SU-DHL-6 (cell line): ENCODE results near the gene SPCS3.

Experiments
- EZH2phosphoT487 ChIP-seq: fragments of 200-600 bp; sonication (generic), shearing (Covaris generic); conservative IDR thresholded peaks from 2 replicates; pipeline ENCODE4 v1.6.1; 2018; ENCODE audit warnings: mild to moderate bottlenecking, antibody characterized with exemption, low read length, moderate library complexity, mixed read lengths
- TF ChIP-seq, protein P1 (sequence below): fragments of 200-600 bp; sonication (generic); IDR thresholded peaks from one replicate; pipeline ENCODE4 v1.5.1; 2017; ENCODE audit warnings: antibody characterized with exemption, mild to moderate bottlenecking, low read length, moderate library complexity; ENCODE audit not compliant: insufficient read depth, poor library complexity, severe bottlenecking

DNA sequence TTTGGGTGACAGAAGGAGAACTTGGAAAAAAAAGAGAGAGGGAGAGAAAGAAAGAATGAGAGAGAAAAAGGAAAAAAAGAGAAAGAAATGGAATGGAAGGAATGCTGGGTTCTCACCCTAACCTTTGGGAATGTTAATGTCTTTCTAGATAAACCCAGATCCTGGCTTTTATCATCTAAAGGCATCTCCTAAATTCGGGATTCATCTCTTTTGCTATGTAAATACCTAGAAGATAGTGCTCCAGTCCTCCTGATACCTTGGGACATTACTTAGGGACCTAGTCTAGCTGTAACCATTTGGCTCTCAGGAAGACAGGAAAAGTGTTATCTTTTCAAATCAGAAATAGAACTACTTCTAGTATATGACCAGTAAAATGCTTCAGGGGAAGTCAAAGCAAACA lies 15.8 kb upstream of the SPCS3 start:
- TF ChIP-seq, protein P1, sequence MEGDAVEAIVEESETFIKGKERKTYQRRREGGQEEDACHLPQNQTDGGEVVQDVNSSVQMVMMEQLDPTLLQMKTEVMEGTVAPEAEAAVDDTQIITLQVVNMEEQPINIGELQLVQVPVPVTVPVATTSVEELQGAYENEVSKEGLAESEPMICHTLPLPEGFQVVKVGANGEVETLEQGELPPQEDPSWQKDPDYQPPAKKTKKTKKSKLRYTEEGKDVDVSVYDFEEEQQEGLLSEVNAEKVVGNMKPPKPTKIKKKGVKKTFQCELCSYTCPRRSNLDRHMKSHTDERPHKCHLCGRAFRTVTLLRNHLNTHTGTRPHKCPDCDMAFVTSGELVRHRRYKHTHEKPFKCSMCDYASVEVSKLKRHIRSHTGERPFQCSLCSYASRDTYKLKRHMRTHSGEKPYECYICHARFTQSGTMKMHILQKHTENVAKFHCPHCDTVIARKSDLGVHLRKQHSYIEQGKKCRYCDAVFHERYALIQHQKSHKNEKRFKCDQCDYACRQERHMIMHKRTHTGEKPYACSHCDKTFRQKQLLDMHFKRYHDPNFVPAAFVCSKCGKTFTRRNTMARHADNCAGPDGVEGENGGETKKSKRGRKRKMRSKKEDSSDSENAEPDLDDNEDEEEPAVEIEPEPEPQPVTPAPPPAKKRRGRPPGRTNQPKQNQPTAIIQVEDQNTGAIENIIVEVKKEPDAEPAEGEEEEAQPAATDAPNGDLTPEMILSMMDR: no peak
- no peak for TF ChIP-seq EZH2phosphoT487
